Activated gamma-delta T cell treated with anti-CD3 and anti-CD28 coated beads, Interleukin-2, amount 50 U/mL, for 16 hours (primary cell): ENCODE measurements around the gene CEP68.
A peak's percentile ranks its signal among the peaks of the same experiment; 100 is the strongest.
"Not testable (repeated sequence)": the region's sequence is repeated elsewhere in the genome, so short reads cannot be mapped to it uniquely, and the experiment has no call there.

Source experiments
- DNase-seq: peaks from one replicate; pipeline ENCODE4 v3.0.0-alpha.2; 2020; ENCODE audit warnings: low read depth

The CEP68 gene

GRCh38 chr2:65081232-65081685, 25.0 kb downstream of the CEP68 start:
- no peak for DNase-seq

- DNase-seq = no peak
Observed at GRCh38 chr2:65085148-65085547, 28.9 kb downstream of the CEP68 start.

GRCh38 chr2:65092791-65093190, 36.6 kb downstream of the CEP68 start:
- DNase-seq = no peak

- no peak for DNase-seq
Observed at GRCh38 chr2:65093211-65093610, 37.0 kb downstream of the CEP68 start.

- DNase-seq = no peak
Observed at GRCh38 chr2:65096948-65097347, 40.7 kb downstream of the CEP68 start.

GRCh38 chr2:65097844-65098243, 41.6 kb downstream of the CEP68 start:
- no peak for DNase-seq

- no peak for DNase-seq
Observed at GRCh38 chr2:65098741-65099140, 42.5 kb downstream of the CEP68 start.

- DNase-seq = no peak
Observed at GRCh38 chr2:65101071-65101470, 44.9 kb downstream of the CEP68 start.

- DNase-seq = no peak
Observed at GRCh38 chr2:65103013-65103715, 46.9 kb downstream of the CEP68 start.

GRCh38 chr2:65107530-65107929, 51.3 kb downstream of the CEP68 start:
- DNase-seq = no peak

- no peak for DNase-seq
Observed at GRCh38 chr2:65108780-65109179, 52.6 kb downstream of the CEP68 start.

GRCh38 chr2:65112633-65113032, 56.4 kb downstream of the CEP68 start:
- no peak for DNase-seq

- no peak for DNase-seq
Observed at GRCh38 chr2:65113229-65113628, 57.0 kb downstream of the CEP68 start.

- DNase-seq = no peak
Observed at GRCh38 chr2:65113816-65114215, 57.6 kb downstream of the CEP68 start.

- no peak for DNase-seq
Observed at GRCh38 chr2:65114921-65115320, 58.7 kb downstream of the CEP68 start.

- no peak for DNase-seq
Observed at GRCh38 chr2:65116645-65117044, 60.4 kb downstream of the CEP68 start.

- DNase-seq = no peak
Observed at GRCh38 chr2:65120990-65121693, 64.9 kb downstream of the CEP68 start.

- no peak for DNase-seq
Observed at GRCh38 chr2:65122313-65122712, 66.1 kb downstream of the CEP68 start.

GRCh38 chr2:65125457-65125856, 69.2 kb downstream of the CEP68 start:
- DNase-seq = not testable (repeated sequence)

GRCh38 chr2:65128297-65129190, 72.3 kb downstream of the CEP68 start:
- DNase-seq = no peak

- DNase-seq = peak; percentile 20
Observed at GRCh38 chr2:65129286-65129825, 73.1 kb downstream of the CEP68 start.
